Epithelial cell of prostate (primary cell): Measurements from ENCODE around the gene RFX5.
"Not testable (repeated sequence)": the region's sequence is repeated elsewhere in the genome, so short reads cannot be mapped to it uniquely, and the experiment has no call there.

Experiments
- DNase-seq: peaks from one replicate; pipeline ENCODE4 v3.0.0-alpha.2; 2011; ENCODE audit warnings: low read depth, low spot score
- H3K27ac ChIP-seq: fragments of 450-650 bp; 2 replicates; pipeline ENCODE4 v1.5.1; 2017; ENCODE audit warnings: mild to moderate bottlenecking

Gene RFX5

GRCh38 chr1:151346769-151347522, at the start of gene RFX5:
TSS of gene RFX5 (minus strand) at chr1:151347252. CDS start at chr1:151346320, 932 bp downstream.
- peak; percentile 92 for DNase-seq
- peak within 1 kb of the TSS; percentile 36 for H3K27ac ChIP-seq

GRCh38 chr1:151396265-151396664, 49.2 kb upstream of the RFX5 start:
- not testable (repeated sequence) for DNase-seq, H3K27ac ChIP-seq

- no peak for DNase-seq
- no peak overlapping the region for H3K27ac ChIP-seq
Measured at GRCh38 chr1:151393583-151393982, 46.5 kb upstream of the RFX5 start.

- no peak overlapping the region for H3K27ac ChIP-seq
- DNase-seq = no peak
Measured at GRCh38 chr1:151391079-151391563, 44.1 kb upstream of the RFX5 start.

- not testable (repeated sequence) for H3K27ac ChIP-seq, DNase-seq
Measured at GRCh38 chr1:151390221-151391078, 43.4 kb upstream of the RFX5 start.

GRCh38 chr1:151386002-151386401, 39.0 kb upstream of the RFX5 start:
- no peak overlapping the region for H3K27ac ChIP-seq
- no peak for DNase-seq

GRCh38 chr1:151384584-151384983, 37.5 kb upstream of the RFX5 start:
- DNase-seq = no peak
- no peak overlapping the region for H3K27ac ChIP-seq

- no peak overlapping the region for H3K27ac ChIP-seq
- DNase-seq = no peak
Measured at GRCh38 chr1:151377150-151377884, 30.3 kb upstream of the RFX5 start.

GRCh38 chr1:151373196-151373595, 26.1 kb upstream of the RFX5 start:
- no peak overlapping the region for H3K27ac ChIP-seq
- DNase-seq = no peak

- no peak within 1 kb of the TSS for H3K27ac ChIP-seq
Measured at GRCh38 chr1:151372058-151372934, 25.2 kb upstream of the RFX5 start, which contains the start of gene SELENBP1. TSS of gene SELENBP1 (minus strand) at chr1:151372705. CDS start at chr1:151372641, 64 bp downstream.

GRCh38 chr1:151371370-151372057, 24.5 kb upstream of the RFX5 start:
- no peak for DNase-seq
- H3K27ac ChIP-seq = no peak overlapping the region

More at GRCh38 chr1:151372058-151372934, 25.2 kb upstream of the RFX5 start, which contains the start of gene SELENBP1:
- DNase-seq = peak; percentile 14

- no peak overlapping the region for H3K27ac ChIP-seq
Measured at GRCh38 chr1:151370211-151370911, 23.3 kb upstream of the RFX5 start.

GRCh38 chr1:151369621-151370048, 22.6 kb upstream of the RFX5 start:
- no peak overlapping the region for H3K27ac ChIP-seq
- DNase-seq = no peak

More at GRCh38 chr1:151370211-151370911, 23.3 kb upstream of the RFX5 start:
- DNase-seq = no peak

- no peak overlapping the region for H3K27ac ChIP-seq
- no peak for DNase-seq
Measured at GRCh38 chr1:151369302-151369610, 22.2 kb upstream of the RFX5 start.

- H3K27ac ChIP-seq = no peak overlapping the region
- DNase-seq = no peak
Measured at GRCh38 chr1:151368393-151369301, 21.6 kb upstream of the RFX5 start.

- H3K27ac ChIP-seq = no peak overlapping the region
- DNase-seq = no peak
Measured at GRCh38 chr1:151367658-151368392, 20.8 kb upstream of the RFX5 start.

- no peak for DNase-seq
- H3K27ac ChIP-seq = no peak overlapping the region
Measured at GRCh38 chr1:151364996-151365395, 17.9 kb upstream of the RFX5 start.
